Measurements from ENCODE around the gene PRG3.
"Not testable (repeated sequence)": the region's sequence is repeated elsewhere in the genome, so short reads cannot be mapped to it uniquely, and the experiment has no call there.

PRG3 gene

GRCh38 chr11:57408771-57409170, 27.8 kb upstream of the PRG3 start:
- no peak for DNase-seq (ENCODE audit: low read depth in 2 of 2)

- DNase-seq (ENCODE audit: low read depth in 2 of 2): no peak
Observed at GRCh38 chr11:57407941-57408475, 27.1 kb upstream of the PRG3 start.

DNA sequence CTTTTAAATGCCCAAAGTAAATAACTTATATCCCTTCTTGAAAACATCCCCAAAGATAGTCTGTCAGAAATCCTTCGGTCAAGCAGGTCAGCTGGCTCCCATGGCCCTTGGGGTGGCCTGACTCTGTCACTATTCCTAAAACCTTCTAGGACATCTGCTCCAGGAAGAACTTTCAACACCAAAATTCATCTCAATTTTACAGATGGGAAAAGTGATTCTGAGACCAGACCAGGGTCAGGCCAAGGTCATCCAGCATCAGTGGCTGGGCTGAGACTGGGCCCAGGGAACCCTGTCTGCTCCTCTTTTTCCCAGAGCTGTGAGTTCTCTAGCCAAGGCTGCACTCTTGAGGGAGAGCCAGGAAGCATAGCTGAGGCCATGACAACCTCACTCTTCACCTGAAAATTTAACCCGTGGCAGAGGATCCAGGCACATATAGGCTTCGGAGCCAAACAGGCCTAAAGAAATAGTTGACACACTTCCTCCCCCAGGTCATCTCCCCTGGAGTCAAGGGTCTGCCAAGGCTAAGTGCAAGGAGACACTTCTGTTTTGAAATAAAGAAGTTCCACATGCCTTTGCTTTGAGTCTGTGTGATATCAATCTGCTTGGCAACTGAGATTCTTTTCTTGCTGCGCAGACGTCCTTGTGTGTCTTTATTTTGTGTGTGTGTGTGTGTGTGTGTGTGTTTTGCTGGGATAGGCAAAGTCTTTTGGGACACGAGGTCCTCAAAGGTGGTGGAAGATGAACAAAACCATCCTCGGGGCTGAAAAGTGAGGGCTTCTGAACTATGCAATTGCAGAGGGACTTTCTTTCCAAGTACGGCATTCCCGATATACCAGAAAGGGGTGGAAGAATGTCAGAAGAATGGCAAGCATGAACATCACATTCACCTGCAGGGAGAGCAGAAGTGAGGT, 26.3 kb upstream of the PRG3 start:
- DNase-seq (ENCODE audit: low read depth in 2 of 2): no peak

DNA sequence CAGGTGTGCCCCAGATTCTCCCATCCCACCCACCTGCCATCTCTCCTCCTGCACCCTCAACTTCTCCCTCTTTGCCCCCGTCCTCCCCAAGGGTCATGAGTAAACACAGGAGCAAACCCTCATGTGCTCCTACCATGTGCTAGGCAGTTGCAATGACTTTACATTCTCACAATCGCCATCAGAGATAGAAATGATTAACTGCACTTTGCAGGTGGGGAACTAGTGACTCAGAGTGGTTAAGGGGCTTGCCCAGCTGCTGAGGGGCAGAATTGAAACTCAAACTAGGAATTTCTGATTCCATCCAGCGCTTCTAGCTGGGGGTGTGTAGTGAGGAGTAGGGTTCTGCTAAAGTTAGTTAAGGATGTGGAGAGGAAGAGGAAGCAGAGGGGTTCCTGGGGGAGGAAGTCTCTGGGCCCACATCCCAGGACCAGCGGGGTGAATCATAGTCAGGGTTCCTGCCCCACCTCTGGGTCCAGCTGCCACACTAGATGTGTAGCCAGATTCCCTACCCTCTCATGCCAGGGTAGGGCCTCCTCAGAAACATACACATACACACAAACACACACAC, 25.5 kb upstream of the PRG3 start:
- no peak for DNase-seq (ENCODE audit: low read depth in 2 of 2)

DNA sequence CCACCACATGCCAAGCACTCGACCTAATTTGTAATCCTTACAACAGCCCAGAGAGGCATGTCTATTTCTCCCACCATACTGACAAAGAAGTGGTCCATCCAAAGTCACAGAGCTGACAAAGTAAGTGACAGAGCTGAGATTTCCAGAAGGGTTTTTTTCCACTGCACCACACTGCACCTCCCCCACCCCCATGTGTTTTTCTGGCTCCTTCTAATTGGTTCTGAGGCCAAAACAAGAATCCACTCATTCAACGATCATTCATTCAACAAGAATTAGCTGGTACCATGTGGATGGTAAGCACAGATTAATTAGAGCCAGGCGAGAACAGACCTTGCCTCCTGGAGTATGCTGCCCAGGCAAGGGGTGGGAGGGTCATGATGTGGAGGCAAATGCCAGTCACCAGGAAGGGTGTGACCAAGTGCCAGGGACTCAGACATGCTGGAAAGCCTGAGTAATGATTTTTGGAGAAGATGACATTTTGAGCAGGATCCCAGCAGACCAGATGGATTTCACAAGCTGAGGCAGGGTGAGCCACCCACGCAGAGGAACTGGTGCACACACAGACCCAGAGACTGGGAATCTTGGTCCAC, 24.4 kb upstream of the PRG3 start:
- DNase-seq (ENCODE audit: low read depth in 2 of 2): no peak

DNA sequence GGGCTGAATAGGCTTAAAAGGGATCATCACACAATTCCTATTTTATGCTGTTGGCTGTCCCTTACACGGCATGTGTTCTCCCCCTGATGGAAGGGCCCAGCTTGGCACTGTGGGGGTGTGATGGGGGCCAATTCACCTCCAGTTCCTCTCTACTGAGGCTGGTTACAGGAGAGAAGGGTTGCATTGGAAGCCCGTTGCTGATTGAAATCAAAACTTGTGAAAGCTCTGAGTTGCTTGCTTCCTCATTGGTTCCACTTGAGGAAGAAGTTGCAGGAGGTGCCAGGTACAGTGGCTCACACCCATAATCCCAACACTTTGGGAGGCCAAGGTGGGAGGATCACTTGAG, 22.8 kb upstream of the PRG3 start:
- DNase-seq (ENCODE audit: low read depth in 2 of 2): no peak

DNA sequence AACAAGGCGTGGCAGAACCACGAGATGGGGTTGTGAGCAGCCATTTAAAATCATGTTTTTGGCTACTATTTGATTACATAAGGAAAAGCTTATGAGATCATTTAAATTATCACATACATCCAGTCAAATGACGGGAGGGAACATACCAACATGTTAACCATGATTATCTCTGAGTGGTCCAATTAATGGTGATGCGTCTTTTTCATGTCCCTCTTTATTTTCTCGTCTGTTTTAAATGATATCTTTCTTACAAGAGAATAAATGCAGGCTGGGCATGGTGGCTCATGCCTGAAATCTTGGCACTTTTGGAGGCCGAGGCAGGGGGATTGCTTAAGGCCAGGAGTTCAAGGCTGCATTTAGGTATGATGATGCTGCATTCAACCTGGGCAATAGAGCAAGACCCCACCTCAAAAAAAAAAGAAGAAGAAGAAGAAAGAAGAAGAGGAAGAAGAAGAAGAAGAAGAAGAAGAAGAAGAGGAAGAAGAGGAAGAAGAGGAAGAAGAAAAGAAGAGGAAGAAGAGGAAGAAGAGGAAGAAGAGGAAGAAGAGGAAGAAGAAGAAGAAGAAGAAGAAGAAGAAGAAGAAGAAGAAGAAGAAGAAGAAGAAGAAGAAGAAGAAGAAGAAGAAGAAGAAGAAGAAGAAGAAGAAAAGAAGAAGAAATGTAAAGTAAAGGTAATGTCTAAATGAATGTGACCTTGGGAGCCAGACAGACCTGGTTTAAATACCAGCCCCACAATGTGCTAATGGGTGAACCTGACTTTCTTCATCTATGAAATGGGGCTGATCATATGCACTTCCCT, 22.3 kb upstream of the PRG3 start:
- not testable (repeated sequence) for DNase-seq (ENCODE audit: low read depth in 2 of 2)

GRCh38 chr11:57402188-57403002, 21.4 kb upstream of the PRG3 start:
- DNase-seq (ENCODE audit: low read depth in 2 of 2): no peak

- DNase-seq (ENCODE audit: low read depth in 2 of 2): no peak
Observed at GRCh38 chr11:57399972-57400578, 19.1 kb upstream of the PRG3 start.

DNA sequence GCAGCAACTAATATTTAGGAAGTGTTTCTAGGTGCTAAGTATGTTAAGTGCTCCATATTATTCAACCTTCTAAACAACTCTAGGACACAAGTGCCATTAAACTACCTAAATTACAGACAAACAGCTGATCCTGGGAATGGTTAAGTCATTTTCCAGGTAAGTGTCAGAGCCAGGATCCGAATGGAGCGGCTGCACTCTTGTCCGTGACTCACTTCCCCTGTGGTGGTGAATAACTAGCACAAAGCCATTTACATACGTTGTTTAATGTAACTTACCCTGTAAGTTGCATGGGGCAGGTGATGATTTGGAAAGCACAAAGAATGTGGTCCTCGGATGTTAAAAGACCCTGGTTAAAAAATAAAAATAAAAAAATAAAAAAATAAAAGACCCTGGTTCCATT, 18.3 kb upstream of the PRG3 start:
- DNase-seq (ENCODE audit: low read depth in 2 of 2): no peak

- no peak for DNase-seq (ENCODE audit: low read depth in 2 of 2)
Observed at GRCh38 chr11:57397394-57397990, 16.5 kb upstream of the PRG3 start.

DNA sequence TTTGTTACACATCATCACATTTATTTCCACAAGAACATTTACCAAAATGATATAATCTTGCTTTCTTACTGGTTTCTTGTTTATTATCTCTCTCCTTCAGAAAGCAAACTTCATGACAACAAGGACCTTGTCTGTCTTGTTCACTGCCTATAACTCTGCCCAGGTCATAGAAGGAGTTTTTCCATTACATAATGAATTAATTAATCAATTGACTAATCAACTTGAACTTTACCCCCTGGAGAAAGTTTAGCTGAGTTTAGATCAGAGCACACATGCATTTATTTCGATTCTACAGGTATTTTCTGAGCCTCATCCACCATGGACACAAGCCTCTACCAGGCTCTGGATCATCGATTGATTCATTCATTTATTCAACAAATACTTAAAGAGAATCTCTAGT, 15.8 kb upstream of the PRG3 start:
- DNase-seq (ENCODE audit: low read depth in 2 of 2): no peak

DNA sequence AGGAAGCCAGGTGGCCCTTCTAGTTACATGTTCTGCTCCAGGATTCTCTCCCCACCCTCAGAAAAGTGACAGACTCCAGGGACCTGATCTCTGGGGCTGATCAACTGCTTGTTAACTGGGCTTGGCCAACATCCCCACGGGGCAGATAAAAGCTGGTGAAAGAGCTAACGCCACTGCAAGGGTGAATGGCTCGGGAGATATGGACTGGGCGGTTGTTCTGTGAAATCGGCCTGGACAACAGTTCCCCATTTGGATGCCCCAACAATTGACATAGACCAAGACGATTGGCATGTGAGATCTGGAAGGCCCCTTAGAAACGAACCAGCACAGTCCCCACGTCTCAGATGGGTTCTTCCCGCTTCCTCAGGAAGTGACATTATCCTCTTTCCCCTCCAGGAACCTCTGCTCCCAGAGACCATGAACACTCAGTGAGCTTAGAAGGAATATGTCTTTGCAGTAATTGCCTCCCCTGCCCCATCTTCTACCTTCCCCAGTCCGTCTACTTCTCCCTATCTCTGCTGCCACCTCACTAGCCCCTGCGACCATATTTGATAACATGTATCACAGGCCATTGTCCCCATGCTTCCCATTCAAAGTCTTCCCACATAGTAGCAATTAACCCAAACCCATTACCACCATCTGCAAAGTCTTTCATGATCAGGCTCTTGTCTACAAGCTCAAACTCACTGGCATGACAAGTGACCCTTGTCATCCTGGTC, 15.1 kb upstream of the PRG3 start:
- no peak for DNase-seq (ENCODE audit: low read depth in 2 of 2)

DNA sequence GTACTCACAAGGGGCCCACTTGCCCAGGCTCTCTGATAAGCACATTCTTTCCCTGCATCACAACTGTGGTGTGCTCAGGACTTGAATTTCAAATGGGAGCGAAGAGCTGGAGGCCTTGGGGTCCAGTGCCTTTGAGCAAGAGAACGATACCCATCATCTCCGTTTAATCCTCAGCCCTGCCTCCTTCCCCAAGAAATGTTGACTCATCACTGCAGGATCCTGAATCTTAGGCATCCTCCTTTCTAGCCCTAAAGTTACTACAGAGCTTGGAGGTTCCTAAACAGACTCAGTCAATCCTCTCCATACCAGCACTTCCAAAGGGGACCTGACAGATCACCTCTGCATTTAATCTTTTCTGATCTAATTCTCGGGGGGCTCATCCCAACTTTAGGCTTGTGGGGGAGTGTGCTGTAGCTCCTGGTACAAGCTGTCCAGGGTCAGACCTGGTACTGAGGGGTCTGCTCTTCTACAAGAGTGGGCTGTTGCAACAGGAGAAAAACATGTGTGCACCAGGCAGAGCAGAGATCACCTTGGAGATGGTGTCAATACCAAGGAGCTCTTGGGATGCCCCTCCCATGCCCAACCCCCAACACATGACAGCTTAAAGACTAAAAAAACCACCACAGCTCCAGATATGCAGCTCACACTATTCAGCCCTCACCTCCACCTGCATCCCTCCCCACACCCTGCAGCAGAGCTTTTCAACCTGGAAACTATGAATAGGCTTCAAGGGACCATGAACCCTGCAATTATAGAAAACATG, 13.4 kb upstream of the PRG3 start:
- no peak for DNase-seq (ENCODE audit: low read depth in 2 of 2)

DNA sequence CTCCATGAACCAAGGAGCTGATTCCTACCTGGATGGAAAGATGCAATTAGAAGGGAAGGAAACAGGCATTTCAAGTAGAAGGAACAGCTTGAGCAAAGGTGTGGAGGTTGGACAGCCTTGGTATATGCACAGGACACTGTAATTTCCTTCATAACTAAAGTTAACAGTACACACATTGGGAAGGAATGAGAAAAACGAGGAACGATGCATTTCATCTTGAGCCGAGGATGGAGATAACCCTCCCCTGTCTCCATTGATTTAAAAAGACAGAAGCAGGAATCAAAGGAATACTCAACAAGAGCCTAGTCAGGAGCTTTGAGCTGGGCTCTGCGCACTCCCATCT, 11.8 kb upstream of the PRG3 start:
- DNase-seq (ENCODE audit: low read depth in 2 of 2): no peak

GRCh38 chr11:57392066-57392762, 11.3 kb upstream of the PRG3 start:
- no peak for DNase-seq (ENCODE audit: low read depth in 2 of 2)

GRCh38 chr11:57391539-57391938, 10.6 kb upstream of the PRG3 start:
- DNase-seq (ENCODE audit: low read depth in 2 of 2): no peak

DNA sequence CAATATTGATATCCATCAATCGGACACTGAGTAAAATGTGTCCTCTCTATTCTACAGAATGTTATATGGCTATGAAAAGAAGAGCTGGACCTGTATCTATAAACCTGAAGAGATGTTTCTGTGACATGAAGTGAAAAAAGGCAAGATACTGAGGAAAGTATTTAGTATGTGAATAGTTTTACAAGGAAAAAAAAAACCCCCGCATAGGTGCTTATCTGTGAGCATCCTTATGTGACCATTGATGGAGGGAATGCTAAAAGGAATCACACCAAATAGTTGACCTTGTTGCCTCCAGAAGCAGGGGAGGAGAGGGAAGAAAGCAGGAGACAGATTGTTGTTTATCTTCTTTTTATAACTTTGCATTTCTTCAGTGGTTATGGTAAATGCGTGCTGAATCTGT, 10.2 kb upstream of the PRG3 start:
- no peak for DNase-seq (ENCODE audit: low read depth in 2 of 2)

DNA sequence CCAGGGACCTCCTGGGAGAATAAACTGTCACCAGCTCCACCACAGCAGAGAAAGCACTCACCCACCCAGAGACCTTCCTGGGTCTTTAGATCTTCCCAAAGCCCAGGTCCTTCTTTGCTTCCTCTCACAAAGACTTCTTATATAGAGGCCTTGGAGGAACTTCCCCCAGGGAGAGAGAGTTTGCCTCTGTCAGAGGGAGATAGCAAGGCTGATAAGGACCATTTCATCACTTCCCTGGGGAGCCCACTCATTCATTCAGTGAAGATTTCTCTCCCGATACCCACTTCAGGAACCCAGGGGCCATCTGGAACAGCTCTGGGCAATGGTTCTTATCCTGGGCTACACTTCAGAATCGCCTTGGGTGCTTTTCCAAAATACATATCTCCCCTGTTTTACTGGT, 9.6 kb upstream of the PRG3 start, which contains the start of gene PRG2:
TSS of gene PRG2 (minus strand) at position 116 of the 400 bp plus-strand sequence. CDS start 706 bp downstream, outside the sequence.
- no peak for DNase-seq (ENCODE audit: low read depth in 2 of 2)
